Measurements from ENCODE around the gene PRR27. TPM values are rescaled to one million over a fixed set of nuclear protein-coding genes. Genes with fewer than 3 reads are reported as not detected.

Gene PRR27
- polyA plus RNA-seq (2011; rRNA removed) (not detected in 2 replicates), polyA plus RNA-seq (2017; fragmentation: RNase III; extraction: RNeasy Plus Mini Kit Qiagen cat#74134 plus additional on column Dnase treatment) (not detected in 3 replicates), polyA minus RNA-seq (2011; rRNA and poly(A)+ RNA removed) (not detected in 2 replicates)
- polyA plus RNA-seq (2012; cell fraction: cytosol; rRNA removed) = not detected in 2 replicates
- not detected in 2 replicates for polyA plus RNA-seq (2012; cell fraction: nucleus; rRNA removed)

DNA sequence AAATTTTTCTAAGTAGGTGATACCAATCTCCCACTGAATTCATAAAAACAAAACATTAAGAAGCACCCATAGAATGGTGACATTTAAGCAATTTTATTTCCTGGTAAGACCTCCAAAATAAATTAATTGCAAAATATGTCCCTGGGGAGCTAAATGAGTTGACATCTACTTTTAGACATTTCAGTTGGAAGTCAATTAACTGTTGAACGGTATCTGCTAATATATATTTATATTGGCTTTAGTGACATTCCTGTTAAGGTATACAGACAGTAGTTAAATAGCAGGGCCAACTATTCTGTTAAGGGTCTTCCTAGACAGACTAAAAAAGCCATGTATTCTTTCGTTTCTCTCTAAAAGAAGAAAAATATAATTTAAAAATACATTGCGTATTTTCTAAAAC lies at the start of gene PRR27:
Gene PRR27 (plus strand): TSS at position 301 of the 400 bp plus-strand sequence. CDS start 139 bp downstream, outside the sequence.
- Histone ChIP-seq H3K9me3 (no peaks in the 10 kb centered on the region), H3K4me3 (no peak within 1 kb of the TSS), H3K27ac (no peak within 1 kb of the TSS), H3K4me1 (no peaks in the 10 kb centered on the region), H3K4me2 (no peak within 1 kb of the TSS)
- 48% methylated on average over 3 of the region's 3 CpGs for WGBS (ENCODE audit: missing lambda C conversion rate)
- POLR2A ChIA-PET = no interaction called here
- CTCF ChIA-PET = no interaction called here
- ATAC-seq (no peak), DNase-seq (ENCODE audit: low read depth in 1 of 2, low spot score in 1 of 2) (no peak), FAIRE-seq (no peak)
- no peak for TF ChIP-seq HEYL (CRISPR knock-in tag; IDR thresholded peaks at IDR 0.05)
- TF ChIP-seq EHMT2 (IDR thresholded peaks at IDR 0.05; ENCODE audit: low read depth) = no peak
- TF ChIP-seq, protein P1, sequence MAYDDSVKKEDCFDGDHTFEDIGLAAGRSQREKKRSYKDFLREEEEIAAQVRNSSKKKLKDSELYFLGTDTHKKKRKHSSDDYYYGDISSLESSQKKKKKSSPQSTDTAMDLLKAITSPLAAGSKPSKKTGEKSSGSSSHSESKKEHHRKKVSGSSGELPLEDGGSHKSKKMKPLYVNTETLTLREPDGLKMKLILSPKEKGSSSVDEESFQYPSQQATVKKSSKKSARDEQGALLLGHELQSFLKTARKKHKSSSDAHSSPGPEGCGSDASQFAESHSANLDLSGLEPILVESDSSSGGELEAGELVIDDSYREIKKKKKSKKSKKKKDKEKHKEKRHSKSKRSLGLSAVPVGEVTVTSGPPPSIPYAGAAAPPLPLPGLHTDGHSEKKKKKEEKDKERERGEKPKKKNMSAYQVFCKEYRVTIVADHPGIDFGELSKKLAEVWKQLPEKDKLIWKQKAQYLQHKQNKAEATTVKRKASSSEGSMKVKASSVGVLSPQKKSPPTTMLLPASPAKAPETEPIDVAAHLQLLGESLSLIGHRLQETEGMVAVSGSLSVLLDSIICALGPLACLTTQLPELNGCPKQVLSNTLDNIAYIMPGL (CRISPR knock-in tag; IDR thresholded peaks at IDR 0.05; ENCODE audit: borderline replicate concordance) = no peak

- FAIRE-seq (no peak), ATAC-seq (no peak), DNase-seq (ENCODE audit: low read depth in 1 of 2, low spot score in 1 of 2) (no peak)
- no peak overlapping the region for H3K4me3 ChIP-seq
- CTCF ChIA-PET = no interaction called here
- TF ChIP-seq TFCP2L1 (CRISPR knock-in tag; IDR thresholded peaks at IDR 0.05) (no peak), TP53 (CRISPR knock-in tag; IDR thresholded peaks at IDR 0.05) (no peak), RCOR1 (IDR thresholded peaks at IDR 0.05; ENCODE audit: low read depth, low read length) (no peak), MYC (IDR thresholded peaks at IDR 0.05; ENCODE audit: borderline replicate concordance, low read length) (no peak), KDM5A (IDR thresholded peaks at IDR 0.05) (no peak), FOSL2 (IDR thresholded peaks at IDR 0.05) (no peak), FOSL2 (CRISPR knock-in tag; IDR thresholded peaks at IDR 0.05) (no peak), HOXA7 (CRISPR knock-in tag; IDR thresholded peaks at IDR 0.05) (no peak), NPAS2 (CRISPR knock-in tag; IDR thresholded peaks at IDR 0.05; ENCODE audit: borderline replicate concordance) (no peak), ZC3H11A (IDR thresholded peaks at IDR 0.05) (no peak), ZSCAN20 (CRISPR knock-in tag; IDR thresholded peaks at IDR 0.05) (no peak), USF2 (IDR thresholded peaks at IDR 0.05) (no peak), HOXB5 (CRISPR knock-in tag; IDR thresholded peaks at IDR 0.05) (no peak), RAD21 (conservative IDR thresholded peaks at IDR 0.05 in 1 of 2, IDR thresholded peaks at IDR 0.05 in 1 of 2) (no peak), EHF (CRISPR knock-in tag; IDR thresholded peaks at IDR 0.05) (no peak), EP300 (IDR thresholded peaks at IDR 0.05) (no peak), ELK1 (IDR thresholded peaks at IDR 0.05; ENCODE audit: low read depth, low read length) (no peak), CBX2 (IDR thresholded peaks at IDR 0.05; ENCODE audit: borderline replicate concordance, low read depth) (no peak), CTCF (IDR thresholded peaks at IDR 0.05) (no peak)
- TF ChIP-seq, protein P1 (CRISPR knock-in tag; IDR thresholded peaks at IDR 0.05; ENCODE audit: borderline replicate concordance) = no peak
- TF ChIP-seq, protein P2, sequence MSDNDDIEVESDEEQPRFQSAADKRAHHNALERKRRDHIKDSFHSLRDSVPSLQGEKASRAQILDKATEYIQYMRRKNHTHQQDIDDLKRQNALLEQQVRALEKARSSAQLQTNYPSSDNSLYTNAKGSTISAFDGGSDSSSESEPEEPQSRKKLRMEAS (IDR thresholded peaks at IDR 0.05) = no peak
- H3K4me2 ChIP-seq = no peak overlapping the region
- H3K9me3 ChIP-seq = no peaks in the 10 kb centered on the region
- POLR2A ChIA-PET = no interaction called here
- no peak overlapping the region for H3K27ac ChIP-seq
- no peaks in the 10 kb centered on the region for H3K4me1 ChIP-seq
Observed at GRCh38 chr4:70110917-70111316, 43.1 kb upstream of the PRR27 start.
